HEK293T (cell line): ENCODE measurements around the gene ELL2.
"Not testable (repeated sequence)": the region's sequence is repeated elsewhere in the genome, so short reads cannot be mapped to it uniquely, and the experiment has no call there.

Experiments
- CTCF ChIA-PET: fragments of 350-600 bp; formaldehyde crosslinking; extraction: SDS; loops from one replicate; lab custom pipeline; 2021; ENCODE audit warnings: antibody characterized with exemption, inconsistent platforms; lab: Yijun Ruan, JAX
- POLR2A ChIA-PET: fragments of 350-600 bp; formaldehyde crosslinking; extraction: SDS; loops from one replicate; lab custom pipeline; 2020; ENCODE audit warnings: antibody characterized with exemption, inconsistent platforms; lab: Yijun Ruan, JAX
- DNase-seq: peaks from one replicate; pipeline ENCODE4 v3.0.0; 2012; ENCODE audit warnings: mixed read lengths; ENCODE audit errors: extremely low spot score
- ARNT ChIP-seq: fragments of 450-650 bp; IDR thresholded peaks from 2 replicates; pipeline ENCODE4 v1.6.1; 2017; ENCODE audit warnings: mild to moderate bottlenecking
- BHLHE40 ChIP-seq: fragments of 450-650 bp; IDR thresholded peaks from 2 replicates; pipeline ENCODE4 v1.6.1; 2016; ENCODE audit warnings: mild to moderate bottlenecking, moderate library complexity, borderline replicate concordance
- CTBP1 ChIP-seq: fragments of 450-650 bp; IDR thresholded peaks from 2 replicates; pipeline ENCODE4 v1.6.1; 2016; ENCODE audit warnings: borderline replicate concordance
- ELF4 ChIP-seq: fragments of 450-650 bp; IDR thresholded peaks from 2 replicates; pipeline ENCODE4 v1.6.1; 2017; ENCODE audit warnings: antibody characterized with exemption
- FOXA1 ChIP-seq: fragments of 450-650 bp; IDR thresholded peaks from 2 replicates; pipeline ENCODE4 v1.6.1; 2016; ENCODE audit warnings: mild to moderate bottlenecking
- FOXK2 ChIP-seq: fragments of 450-650 bp; IDR thresholded peaks from 2 replicates; pipeline ENCODE4 v1.6.1; 2016; ENCODE audit warnings: mild to moderate bottlenecking
- FOXM1 ChIP-seq: fragments of 450-650 bp; IDR thresholded peaks from 2 replicates; pipeline ENCODE4 v1.6.1; 2017; ENCODE audit warnings: mild to moderate bottlenecking, borderline replicate concordance
- HDGF ChIP-seq: fragments of 450-650 bp; IDR thresholded peaks from 2 replicates; pipeline ENCODE4 v1.6.1; 2017; ENCODE audit warnings: antibody characterized with exemption, borderline replicate concordance
- L3MBTL2 ChIP-seq: fragments of 450-650 bp; conservative IDR thresholded peaks from 2 replicates; pipeline ENCODE4 v1.6.1; 2016; ENCODE audit warnings: mild to moderate bottlenecking
- LEF1 ChIP-seq: fragments of 450-650 bp; IDR thresholded peaks from 2 replicates; pipeline ENCODE4 v1.6.1; 2017; ENCODE audit warnings: mild to moderate bottlenecking, borderline replicate concordance
- NFRKB ChIP-seq: fragments of 450-650 bp; IDR thresholded peaks from 2 replicates; pipeline ENCODE4 v1.6.1; 2016; ENCODE audit warnings: mild to moderate bottlenecking, moderate library complexity
- SP1 ChIP-seq: fragments of 450-650 bp; IDR thresholded peaks from 2 replicates; pipeline ENCODE4 v1.6.1; 2017
- SUZ12 ChIP-seq: fragments of 450-650 bp; IDR thresholded peaks from 2 replicates; pipeline ENCODE4 v1.6.1; 2016; ENCODE audit warnings: mild to moderate bottlenecking
- TARDBP ChIP-seq: fragments of 450-650 bp; IDR thresholded peaks from 2 replicates; pipeline ENCODE4 v1.6.1; 2016
- ZNF384 ChIP-seq: fragments of 450-650 bp; IDR thresholded peaks from 2 replicates; pipeline ENCODE4 v1.6.1; 2016
- TF ChIP-seq, protein P1 (sequence below): fragments of 450-650 bp; IDR thresholded peaks from 2 replicates; pipeline ENCODE4 v1.6.1; 2016

Gene ELL2

GRCh38 chr5:95907740-95908706 is 53.6 kb downstream of the ELL2 start:
- CTCF ChIA-PET = no interaction called here
- POLR2A ChIA-PET = no interaction called here
- no peak for TF ChIP-seq ZNF384
- no peak for TF ChIP-seq CTBP1
- TF ChIP-seq FOXK2 = no peak
- TF ChIP-seq LEF1 = no peak
- TF ChIP-seq, protein P1, sequence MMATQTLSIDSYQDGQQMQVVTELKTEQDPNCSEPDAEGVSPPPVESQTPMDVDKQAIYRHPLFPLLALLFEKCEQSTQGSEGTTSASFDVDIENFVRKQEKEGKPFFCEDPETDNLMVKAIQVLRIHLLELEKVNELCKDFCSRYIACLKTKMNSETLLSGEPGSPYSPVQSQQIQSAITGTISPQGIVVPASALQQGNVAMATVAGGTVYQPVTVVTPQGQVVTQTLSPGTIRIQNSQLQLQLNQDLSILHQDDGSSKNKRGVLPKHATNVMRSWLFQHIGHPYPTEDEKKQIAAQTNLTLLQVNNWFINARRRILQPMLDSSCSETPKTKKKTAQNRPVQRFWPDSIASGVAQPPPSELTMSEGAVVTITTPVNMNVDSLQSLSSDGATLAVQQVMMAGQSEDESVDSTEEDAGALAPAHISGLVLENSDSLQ = no peak
- no peak for TF ChIP-seq ARNT
- no peak for TF ChIP-seq HDGF
- TF ChIP-seq SUZ12 = no peak
- TF ChIP-seq SP1 = no peak
- no peak for TF ChIP-seq ELF4
- TF ChIP-seq BHLHE40 = no peak
- no peak for DNase-seq

DNA sequence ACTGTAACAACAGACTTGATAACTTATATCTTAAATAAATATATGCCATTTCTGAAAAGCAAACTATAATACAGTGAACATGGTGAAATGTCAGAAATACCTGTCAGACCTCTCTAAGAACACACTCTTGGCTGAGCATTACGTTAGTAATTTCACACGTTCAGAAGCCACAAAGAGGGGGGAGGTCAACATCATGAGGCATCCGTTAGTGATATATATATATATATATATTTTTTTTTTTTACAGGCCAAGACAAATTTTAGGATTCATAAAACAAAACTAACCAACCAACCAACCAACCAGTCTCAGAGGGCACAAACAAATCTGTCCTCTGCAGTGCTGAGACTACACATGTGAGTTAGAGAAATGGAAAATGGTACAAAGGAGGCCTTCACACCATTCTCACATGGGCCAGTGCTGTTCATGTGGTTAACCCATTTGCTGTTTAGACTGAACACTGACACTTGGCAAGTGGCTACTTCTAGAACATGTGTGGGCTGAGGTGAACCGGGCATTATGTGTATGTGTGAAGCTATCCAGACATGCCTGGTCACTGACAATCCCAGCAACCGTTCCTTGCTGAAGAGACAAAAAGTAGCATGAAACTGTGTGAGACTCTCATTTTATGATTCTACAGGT is 54.5 kb downstream of the ELL2 start:
- POLR2A ChIA-PET = no interaction called here
- TF ChIP-seq SUZ12 = no peak
- no peak for TF ChIP-seq NFRKB
- TF ChIP-seq, protein P1 = no peak
- TF ChIP-seq FOXK2 = no peak
- TF ChIP-seq CTBP1 = no peak
- TF ChIP-seq LEF1 = no peak
- TF ChIP-seq ZNF384 = no peak
- no peak for TF ChIP-seq TARDBP
- TF ChIP-seq FOXA1 = no peak
- no peak for TF ChIP-seq ARNT
- TF ChIP-seq HDGF = no peak
- no peak for TF ChIP-seq BHLHE40
- TF ChIP-seq L3MBTL2 = no peak
- TF ChIP-seq ELF4 = no peak
- TF ChIP-seq SP1 = no peak
- TF ChIP-seq FOXM1 = no peak
- no peak for DNase-seq
- CTCF ChIA-PET = no interaction called here

- CTCF ChIA-PET, POLR2A ChIA-PET, DNase-seq: not testable (repeated sequence)
These were observed 55.3 kb downstream of the ELL2 start for GRCh38 chr5:95906398-95906797.

DNA sequence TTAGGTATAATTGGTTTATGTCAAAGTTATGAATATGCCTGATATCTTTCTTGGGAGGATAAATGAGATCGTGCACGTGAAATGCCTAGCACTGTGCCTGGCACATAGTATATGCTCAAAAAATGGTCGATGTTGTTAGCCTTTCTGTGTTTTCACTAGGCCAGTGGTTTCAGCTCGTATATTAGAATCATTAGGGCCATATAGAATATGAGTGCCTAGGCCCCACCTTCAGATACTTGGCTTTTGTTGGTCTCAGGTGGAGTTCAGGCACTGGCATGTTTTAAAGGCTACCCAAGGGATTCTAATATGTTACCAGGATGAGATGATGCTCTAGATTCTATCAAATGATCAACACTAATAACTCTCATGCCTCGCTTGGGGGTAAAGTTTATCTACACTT is 56.8 kb downstream of the ELL2 start:
- ChIA-PET CTCF (no interaction called here), POLR2A (no interaction called here)
- DNase-seq = no peak
- TF ChIP-seq ELF4 = no peak
- no peak for TF ChIP-seq ARNT
- no peak for TF ChIP-seq LEF1

GRCh38 chr5:95903838-95904237 is 57.8 kb downstream of the ELL2 start:
- POLR2A ChIA-PET = no interaction called here
- CTCF ChIA-PET = no interaction called here

More at GRCh38 chr5:95903838-95904237, 57.8 kb downstream of the ELL2 start:
- DNase-seq = no peak
- TF ChIP-seq, protein P1 = no peak
- no peak for TF ChIP-seq FOXA1
- no peak for TF ChIP-seq FOXM1
- TF ChIP-seq FOXK2 = no peak
- TF ChIP-seq HDGF = no peak
